Pancreas (tissue), 10 donors: ENCODE data around the gene SND1. TPM values are rescaled to one million over a fixed set of nuclear protein-coding genes. Genes with fewer than 3 reads are reported as not detected.
"Not testable (repeated sequence)": the region's sequence is repeated elsewhere in the genome, so short reads cannot be mapped to it uniquely, and the experiment has no call there.

ENCODE experiments used
- ATAC-seq, 4 donors: fragments of 200-7000 bp; cut with Tn5 transposase; one replicate each; pipeline versions ENCODE4 v1.8.0 to v1.9.1; 2020; ENCODE audit warnings: mild to moderate bottlenecking in 4 of 4, moderate library complexity in 4 of 4
- DNase-seq, 6 donors: peaks; one replicate each; pipeline ENCODE4 v3.0.0-alpha.2; 2020
- FAIRE-seq: peaks from 2 replicates; lab custom pipeline; 2012; peaks lifted over from hg19 to GRCh38; lab: Jason Lieb, UNC
- H3K27ac ChIP-seq, 4 donors: fragments of 200-600 bp; sonication (generic); 1 replicate in 3 of 4; 2 replicates in 1 of 4; pipeline versions ENCODE4 v1.5.0 to v1.8.0; 2020
- H3K27me3 ChIP-seq, 4 donors: fragments of 200-600 bp; one replicate each; pipeline ENCODE4 v1.8.0; 2021
- H3K36me3 ChIP-seq, 3 donors: fragments of 200-600 bp; sonication (generic) in 1 of 3; one replicate each; pipeline versions ENCODE4 v1.5.0 to v1.8.0; 2020 to 2021
- H3K4me1 ChIP-seq, 3 donors: fragments of 200-600 bp; one replicate each; pipeline ENCODE4 v1.8.0; 2021
- H3K4me3 ChIP-seq, 4 donors: fragments of 200-600 bp; sonication (generic) in 2 of 4; one replicate each; pipeline versions ENCODE4 v1.5.0 to v1.8.0; 2020 to 2021
- H3K9me3 ChIP-seq, 4 donors: fragments of 200-600 bp; one replicate each; pipeline ENCODE4 v1.8.0; 2021
- CTCF ChIP-seq, 4 donors: fragments of 200-600 bp; sonication (generic) in 3 of 4; IDR thresholded peaks; one replicate each; pipeline versions ENCODE4 v1.5.0 to v1.8.0; 2021; ENCODE audit warnings: antibody characterized with exemption in 4 of 4
- WGBS, 2 donors: extraction: QIAGEN DNeasy Blood & Tissue Kit; methylation state at CpG; one replicate each; pipeline ENCODE4 v1.1.7; 2013; 5-methylcytosine and 5-hydroxymethylcytosine counted together
- intact Hi-C, 3 donors: fragments of 100-400 bp; cut with DNase I; formaldehyde crosslinking; loops; one replicate each; pipeline versions ENCODE4 v1.11.1 to v1.14.2; 2022
- polyA plus RNA-seq, 2 donors: library from polyadenylated mRNA; stranded (reverse); fragments of 200-250 nt; gene quantifications; one replicate each; pipeline ENCODE4 v1.2.3, GENCODE V29; 2013
- total RNA-seq, 6 donors: library from RNA; stranded (reverse); fragmentation: NEBNext Ultra II Directional in 4 of 6; extraction: Animal tissue kit (Norgen Biotek cat#: 25700) in 4 of 6; gene quantifications; one replicate each; pipeline versions ENCODE4 v1.2.1 to v1.2.4, GENCODE V29; 2021 to 2023
- donor health status: healthy with polysubstance abuse.
- donor health status: DM: no; HTN: no; CAD: no; lungs with moderate emphysema.
- donor health status: DM: no; HTN: no; CAD: no.
- donor health status: control.
- donor health status: control.
- donor health status: Bipolar disorder and iron deficiency.
- donor health status: DM: yes; HTN: yes; CAD: no.
- donor health status: DM: no; HTN: no; CAD: no.
- donor health status: DM: no; HTN: no; CAD: no.
- donor health status: DM: yes; HTN: yes; CAD: no.

SND1 gene
- total and polyA plus RNA-seq, 8 donors = 84.1 to 308 (median 225) TPM

- peak; percentile 75 to 86 (median 82) for ATAC-seq
- peaks cover 17 to 30% (median 19%) of the 10 kb centered on the region in 3 donors for H3K4me1 ChIP-seq
These were observed 249.0 kb downstream of the SND1 start for GRCh38 chr7:127900732-127901685.

GRCh38 chr7:127901895-127902703 lies 250.1 kb downstream of the SND1 start:
- WGBS, 2 donors = 53 to 60% methylated on average over 5 of the region's 5 CpGs

More at GRCh38 chr7:127900732-127901685, 249.0 kb downstream of the SND1 start:
- H3K27ac ChIP-seq = peak overlapping the region in 2 of 4 donors; percentile 31 to 42
- 35 to 37% methylated on average over 5 of the region's 5 CpGs for WGBS, 2 donors
- intact Hi-C loops = no loop called here
- no peaks in the 10 kb centered on the region for H3K36me3 ChIP-seq
- FAIRE-seq (no peak), DNase-seq (peak in 4 of 6 donors; percentile 19 to 32 (median 28))
- no peaks in the 10 kb centered on the region for H3K27me3 ChIP-seq
- H3K9me3 ChIP-seq = no peaks in the 10 kb centered on the region
- TF ChIP-seq CTCF (IDR thresholded peaks at IDR 0.05) = no peak
- H3K4me3 ChIP-seq = no peak overlapping the region

GRCh38 chr7:127902753-127903152 lies 250.8 kb downstream of the SND1 start:
- FAIRE-seq, H3K4me3 ChIP-seq, H3K36me3 ChIP-seq, H3K27me3 ChIP-seq, ATAC-seq, H3K9me3 ChIP-seq, DNase-seq, intact Hi-C loops: not testable (repeated sequence)
- H3K27ac ChIP-seq = peak overlapping the region in 1 of 4 donors; percentile 42
- 86 to 90% methylated on average over 6 of the region's 6 CpGs for WGBS, 2 donors
- peaks cover 19 to 30% (median 21%) of the 10 kb centered on the region in 3 donors for H3K4me1 ChIP-seq

More at GRCh38 chr7:127901895-127902703, 250.1 kb downstream of the SND1 start:
- no peaks in the 10 kb centered on the region for H3K9me3 ChIP-seq
- FAIRE-seq (no peak), ATAC-seq (peak in 3 of 4 donors; percentile 18 to 35 (median 26)), DNase-seq (no peak)
- H3K27me3 ChIP-seq = no peaks in the 10 kb centered on the region
- peaks cover 17 to 31% (median 19%) of the 10 kb centered on the region in 3 donors for H3K4me1 ChIP-seq
- TF ChIP-seq CTCF (IDR thresholded peaks at IDR 0.05) = no peak
- H3K27ac ChIP-seq = peak overlapping the region in 1 of 4 donors; percentile 42
- no peak overlapping the region for H3K4me3 ChIP-seq
- intact Hi-C loops = no loop called here
- H3K36me3 ChIP-seq = no peaks in the 10 kb centered on the region

GRCh38 chr7:127903892-127904669 lies 252.1 kb downstream of the SND1 start:
- H3K27ac ChIP-seq = no peak overlapping the region
- TF ChIP-seq CTCF (IDR thresholded peaks at IDR 0.05) = no peak
- no peaks in the 10 kb centered on the region for H3K36me3 ChIP-seq
- no peaks in the 10 kb centered on the region for H3K9me3 ChIP-seq
- no peak overlapping the region for H3K4me3 ChIP-seq
- peaks cover 19 to 30% (median 23%) of the 10 kb centered on the region in 3 donors for H3K4me1 ChIP-seq
- WGBS, 2 donors = 82 to 90% methylated on average over 4 of the region's 4 CpGs
- intact Hi-C loops = no loop called here
- ATAC-seq (no peak), DNase-seq (no peak), FAIRE-seq (no peak)
- H3K27me3 ChIP-seq = no peaks in the 10 kb centered on the region
